Measurements from ENCODE around the gene LSMEM2.

LSMEM2 gene

GRCh38 chr3:50336452-50337174 is 57.7 kb downstream of the LSMEM2 start:
- Histone ChIP-seq H3K27me3 (ENCODE audit: insufficient read depth, low read length) (peaks cover 19% of the 10 kb centered on the region), H2AFZ (ENCODE audit: low read depth, low read length) (peak overlapping the region; percentile 47), H3K4me1 (ENCODE audit: insufficient read depth, low read length) (peaks cover 18% of the 10 kb centered on the region), H3K4me3 (ENCODE audit: low read length) (peak overlapping the region; percentile 78), H3K36me3 (ENCODE audit: insufficient read depth, low read length) (peaks cover 11% of the 10 kb centered on the region), H3K9me3 (ENCODE audit: low read length) (no peaks in the 10 kb centered on the region)

- peak overlapping the region; percentile 80 for H2AFZ ChIP-seq (ENCODE audit: low read depth, low read length)
- H3K4me3 ChIP-seq (ENCODE audit: low read length): peak overlapping the region; percentile 78
- peaks cover 25% of the 10 kb centered on the region for H3K27me3 ChIP-seq (ENCODE audit: insufficient read depth, low read length)
- H3K36me3 ChIP-seq (ENCODE audit: insufficient read depth, low read length): peaks cover 4% of the 10 kb centered on the region
- H3K9me3 ChIP-seq (ENCODE audit: low read length): no peaks in the 10 kb centered on the region
- peaks cover 18% of the 10 kb centered on the region for H3K4me1 ChIP-seq (ENCODE audit: insufficient read depth, low read length)
Measured at GRCh38 chr3:50337175-50337861, 58.4 kb downstream of the LSMEM2 start.
